ENCODE results near the gene NEURL2.

The NEURL2 gene

DNA sequence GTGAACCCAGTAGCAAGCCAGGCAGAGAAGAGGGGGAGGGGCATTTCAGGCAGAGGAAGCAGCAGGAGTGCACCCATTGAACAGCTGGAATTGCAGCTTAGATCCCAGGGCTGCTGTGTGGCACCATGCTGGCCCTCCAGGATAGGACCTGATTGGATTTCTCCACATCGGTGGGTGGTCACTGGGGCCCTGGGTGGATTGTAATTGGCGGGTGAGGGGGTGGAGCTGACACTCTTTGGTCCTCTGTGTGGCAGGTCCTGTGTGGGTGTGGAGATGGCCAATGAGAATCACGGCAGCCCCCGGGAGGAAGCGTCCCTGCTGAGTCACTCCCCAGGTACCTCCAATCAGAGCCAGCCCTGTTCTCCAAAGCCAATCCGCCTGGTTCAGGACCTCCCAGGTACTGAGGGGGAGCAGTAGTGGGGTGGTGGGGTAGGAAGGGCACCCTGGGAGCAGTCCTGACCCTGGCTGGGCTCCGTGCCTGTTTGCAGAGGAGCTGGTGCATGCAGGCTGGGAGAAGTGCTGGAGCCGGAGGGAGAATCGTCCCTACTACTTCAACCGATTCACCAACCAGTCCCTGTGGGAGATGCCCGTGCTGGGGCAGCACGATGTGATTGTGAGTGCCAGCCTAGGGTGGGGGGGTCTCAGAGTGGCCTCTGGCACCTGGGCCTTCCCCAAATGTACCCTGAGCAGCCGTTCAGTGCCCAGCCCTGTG lies 47.9 kb upstream of the NEURL2 start:
- Histone ChIP-seq H3K36me3 (replicated peaks in 1 of 2; ENCODE audit: control insufficient read depth in 2 of 2, insufficient read depth in 2 of 2, low read length in 2 of 2) (peaks cover 49 to 68% of the 10 kb centered on the region in 2 donors), H3K27me3 (ENCODE audit: control insufficient read depth in 3 of 3, insufficient read depth in 3 of 3, low read depth in 1 of 3, low read length in 3 of 3) (no peaks in the 10 kb centered on the region), H3K4me3 (ENCODE audit: low read length in 2 of 2) (no peak overlapping the region), H2AK5ac (ENCODE audit: low read depth, low read length) (no peak overlapping the region), H3K9ac (ENCODE audit: low read depth, low read length, poor library complexity) (no peak overlapping the region), H2BK120ac (ENCODE audit: low read depth, low read length) (no peak overlapping the region), H3K14ac (ENCODE audit: low read length) (no peak overlapping the region), H2AFZ (ENCODE audit: low read length) (no peak overlapping the region), H2BK12ac (ENCODE audit: low read length) (no peak overlapping the region), H3K4ac (ENCODE audit: low read length) (no peak overlapping the region), H2BK5ac (ENCODE audit: low read length) (no peak overlapping the region), H4K91ac (ENCODE audit: low read depth, low read length, poor library complexity) (no peak overlapping the region), H3K27ac (replicated peaks; ENCODE audit: low read length) (no peak overlapping the region), H3K18ac (ENCODE audit: low read length) (peak overlapping the region; percentile 41), H3K23ac (ENCODE audit: low read depth, low read length, poor library complexity) (no peak overlapping the region), H3K4me1 (ENCODE audit: control insufficient read depth in 2 of 2, insufficient read depth in 1 of 2, low read depth in 1 of 2, low read length in 2 of 2) (peaks cover 4 to 10% of the 10 kb centered on the region in 2 donors), H3K9me3 (replicated peaks in 1 of 2; ENCODE audit: control insufficient read depth in 2 of 2, insufficient read depth in 1 of 2, low read depth in 1 of 2, low read length in 2 of 2) (no peaks in the 10 kb centered on the region), H3K79me1 (ENCODE audit: low read depth, low read length) (peaks cover 3% of the 10 kb centered on the region), H4K8ac (ENCODE audit: low read depth, low read length) (no peak overlapping the region), H2BK15ac (ENCODE audit: low read length) (no peak overlapping the region), H3K4me2 (ENCODE audit: insufficient read depth, low read length, poor library complexity, severe bottlenecking) (no peak overlapping the region)
- no CpG with 5 or more reads among the region's 13 CpGs for WGBS, 2 donors (ENCODE audit: extremely low coverage in 2 of 2, insufficient read length in 2 of 2, insufficient replicate concordance in 1 of 2)
- no peak for DNase-seq (ENCODE audit: low spot score)

- Histone ChIP-seq H3K23ac (ENCODE audit: low read depth, low read length, poor library complexity) (no peak overlapping the region), H2BK15ac (ENCODE audit: low read length) (no peak overlapping the region), H2AFZ (ENCODE audit: low read length) (no peak overlapping the region), H3K9ac (ENCODE audit: low read depth, low read length, poor library complexity) (no peak overlapping the region), H4K8ac (ENCODE audit: low read depth, low read length) (no peak overlapping the region), H3K36me3 (replicated peaks in 1 of 2; ENCODE audit: control insufficient read depth in 2 of 2, insufficient read depth in 2 of 2, low read length in 2 of 2) (peaks cover 38 to 64% of the 10 kb centered on the region in 2 donors), H3K4ac (ENCODE audit: low read length) (no peak overlapping the region), H3K9me3 (replicated peaks in 1 of 2; ENCODE audit: control insufficient read depth in 2 of 2, insufficient read depth in 1 of 2, low read depth in 1 of 2, low read length in 2 of 2) (no peaks in the 10 kb centered on the region), H3K14ac (ENCODE audit: low read length) (no peak overlapping the region), H3K27me3 (ENCODE audit: control insufficient read depth in 3 of 3, insufficient read depth in 3 of 3, low read depth in 1 of 3, low read length in 3 of 3) (no peaks in the 10 kb centered on the region), H2BK12ac (ENCODE audit: low read length) (no peak overlapping the region), H3K18ac (ENCODE audit: low read length) (no peak overlapping the region), H2BK5ac (ENCODE audit: low read length) (no peak overlapping the region), H2BK120ac (ENCODE audit: low read depth, low read length) (no peak overlapping the region), H4K91ac (ENCODE audit: low read depth, low read length, poor library complexity) (no peak overlapping the region), H3K79me1 (ENCODE audit: low read depth, low read length) (peaks cover 8% of the 10 kb centered on the region), H3K4me1 (ENCODE audit: control insufficient read depth in 2 of 2, insufficient read depth in 1 of 2, low read depth in 1 of 2, low read length in 2 of 2) (peaks cover 8 to 18% of the 10 kb centered on the region in 2 donors), H2AK5ac (ENCODE audit: low read depth, low read length) (no peak overlapping the region), H3K27ac (replicated peaks; ENCODE audit: low read length) (no peak overlapping the region), H3K4me2 (ENCODE audit: insufficient read depth, low read length, poor library complexity, severe bottlenecking) (no peak overlapping the region), H3K4me3 (ENCODE audit: low read length in 2 of 2) (no peak overlapping the region)
- no peak for DNase-seq (ENCODE audit: low spot score)
- WGBS, 2 donors (ENCODE audit: extremely low coverage in 2 of 2, insufficient read length in 2 of 2, insufficient replicate concordance in 1 of 2), result no CpG with 5 or more reads among the region's 2 CpGs
Observed at GRCh38 chr20:45937765-45938164, 46.8 kb upstream of the NEURL2 start.

GRCh38 chr20:45935416-45936046 lies 44.5 kb upstream of the NEURL2 start:
- Histone ChIP-seq H3K4me2 (ENCODE audit: insufficient read depth, low read length, poor library complexity, severe bottlenecking) (peak overlapping the region; percentile 59), H2BK12ac (ENCODE audit: low read length) (no peak overlapping the region), H3K27me3 (ENCODE audit: control insufficient read depth in 3 of 3, insufficient read depth in 3 of 3, low read depth in 1 of 3, low read length in 3 of 3) (no peaks in the 10 kb centered on the region), H2AK5ac (ENCODE audit: low read depth, low read length) (no peak overlapping the region), H3K79me1 (ENCODE audit: low read depth, low read length) (peaks cover 8% of the 10 kb centered on the region), H2BK5ac (ENCODE audit: low read length) (no peak overlapping the region), H4K8ac (ENCODE audit: low read depth, low read length) (no peak overlapping the region), H3K27ac (replicated peaks; ENCODE audit: low read length) (peak overlapping the region; percentile 59), H3K9ac (ENCODE audit: low read depth, low read length, poor library complexity) (no peak overlapping the region), H3K18ac (ENCODE audit: low read length) (no peak overlapping the region), H3K14ac (ENCODE audit: low read length) (no peak overlapping the region), H2BK15ac (ENCODE audit: low read length) (no peak overlapping the region), H3K4me3 (ENCODE audit: low read length in 2 of 2) (peak overlapping the region; percentile 66 to 83), H3K4ac (ENCODE audit: low read length) (no peak overlapping the region), H3K4me1 (ENCODE audit: control insufficient read depth in 2 of 2, insufficient read depth in 1 of 2, low read depth in 1 of 2, low read length in 2 of 2) (peaks cover 8 to 18% of the 10 kb centered on the region in 2 donors), H4K91ac (ENCODE audit: low read depth, low read length, poor library complexity) (no peak overlapping the region), H2AFZ (ENCODE audit: low read length) (peak overlapping the region; percentile 75), H2BK120ac (ENCODE audit: low read depth, low read length) (no peak overlapping the region), H3K36me3 (replicated peaks in 1 of 2; ENCODE audit: control insufficient read depth in 2 of 2, insufficient read depth in 2 of 2, low read length in 2 of 2) (peaks cover 30 to 52% of the 10 kb centered on the region in 2 donors), H3K23ac (ENCODE audit: low read depth, low read length, poor library complexity) (no peak overlapping the region), H3K9me3 (replicated peaks in 1 of 2; ENCODE audit: control insufficient read depth in 2 of 2, insufficient read depth in 1 of 2, low read depth in 1 of 2, low read length in 2 of 2) (no peaks in the 10 kb centered on the region)
- no CpG with 5 or more reads among the region's 21 CpGs for WGBS, 2 donors (ENCODE audit: extremely low coverage in 2 of 2, insufficient read length in 2 of 2, insufficient replicate concordance in 1 of 2)
- no peak for DNase-seq (ENCODE audit: low spot score)

All from neuronal stem cell (in vitro differentiated cells).